Right lobe of liver (tissue), 6 donors: ENCODE results near the gene MTIF3. TPM values are rescaled to one million over a fixed set of nuclear protein-coding genes. Genes with fewer than 3 reads are reported as not detected.

Experiments used
- ATAC-seq, 4 donors: fragments of 200-7000 bp; cut with Tn5 transposase; one replicate each; pipeline ENCODE4 v1.9.1; 2020; ENCODE audit warnings: mild to moderate bottlenecking in 4 of 4, moderate library complexity in 4 of 4
- DNase-seq, 3 donors: peaks; one replicate each; pipeline ENCODE4 v3.0.0-alpha.2; 2020
- H3K27ac ChIP-seq, 3 donors: fragments of 200-600 bp; one replicate each; pipeline ENCODE4 v1.8.0; 2022
- H3K27me3 ChIP-seq, 2 donors: fragments of 200-600 bp; one replicate each; pipeline ENCODE4 v1.8.0; 2022
- H3K36me3 ChIP-seq, 4 donors: fragments of 200-600 bp; sonication (generic) in 1 of 4; one replicate each; pipeline versions ENCODE4 v1.5.1 to v1.8.0; 2017 to 2022; ENCODE audit warnings: control low read depth in 1 of 4
- H3K4me1 ChIP-seq, 4 donors: fragments of 200-600 bp; sonication (generic) in 1 of 4; one replicate each; pipeline versions ENCODE4 v1.5.1 to v1.8.0; 2017 to 2022; ENCODE audit warnings: control low read depth in 1 of 4
- H3K4me3 ChIP-seq, 3 donors: fragments of 200-600 bp; one replicate each; pipeline ENCODE4 v1.8.0; 2022
- H3K9me3 ChIP-seq, 4 donors: fragments of 200-600 bp; sonication (generic) in 1 of 4; one replicate each; pipeline versions ENCODE4 v1.5.1 to v1.8.0; 2017 to 2022; ENCODE audit warnings: control low read depth in 1 of 4
- CTCF ChIP-seq, 4 donors: fragments of 200-600 bp in 3 of 4; fragments of 450-650 bp in 1 of 4; IDR thresholded peaks; one replicate each; pipeline versions ENCODE4 v1.5.1 to v1.8.0; 2016 to 2022; ENCODE audit warnings: antibody characterized with exemption in 4 of 4, mild to moderate bottlenecking in 2 of 4
- POLR2A ChIP-seq: fragments of 450-650 bp; IDR thresholded peaks from one replicate; pipeline ENCODE4 v1.6.1; 2017; ENCODE audit warnings: antibody characterized with exemption, mild to moderate bottlenecking
- WGBS: methylation state at CpG from one replicate; pipeline ENCODE4 v1.1.6; 2018; ENCODE audit warnings: low coverage, low lambda C conversion rate; ENCODE audit not compliant: insufficient coverage; ENCODE audit errors: missing lambda C conversion rate; 5-methylcytosine and 5-hydroxymethylcytosine counted together
- intact Hi-C, 2 donors: fragments of 100-400 bp; cut with DNase I; formaldehyde crosslinking; loops; one replicate each; pipeline versions ENCODE4 v1.11.2 to v1.14.1; 2022
- total RNA-seq, 6 experiments: library from RNA; depleted of rRNA in 2 of 6; stranded (reverse); fragments of >200 nt in 2 of 6; fragmentation: NEBNext Ultra II Directional in 3 of 6; extraction: Animal tissue kit (Norgen Biotek cat#: 25700) in 3 of 6; gene quantifications; one replicate each; pipeline versions ENCODE4 v1.1.0 to v1.2.4, GENCODE V29; 2016 to 2023
- donor health status: DM: no; HTN: yes; CAD: no.
- donor health status: DM: no; HTN: no; CAD: no.
- donor health status: DM: no; HTN: no; CAD: no.
- donor health status: DM: no; HTN: yes; CAD: no.
- donor health status: DM: no; HTN: yes; CAD: no.

The MTIF3 gene
- total RNA-seq, 6 experiments from 2014 or later: 26.5 to 46.0 (median 32.0) TPM

GRCh38 chr13:27495551-27495950 lies 45.2 kb upstream of the MTIF3 start:
- DNase-seq (no peak), ATAC-seq (no peak)
- Histone ChIP-seq H3K27ac (no peak overlapping the region), H3K9me3 (no peaks in the 10 kb centered on the region), H3K36me3 (no peaks in the 10 kb centered on the region), H3K27me3 (no peaks in the 10 kb centered on the region), H3K4me3 (no peak overlapping the region), H3K4me1 (no peaks in the 10 kb centered on the region)
- intact Hi-C loops: no loop called here
- TF ChIP-seq POLR2A: no peak
- no peak for TF ChIP-seq CTCF (IDR thresholded peaks at IDR 0.05)
- WGBS: 67% methylated on average over 3 of the region's 3 CpGs

- no peak overlapping the region for H3K4me3 ChIP-seq
- intact Hi-C loops: no loop called here
- no peaks in the 10 kb centered on the region for H3K27me3 ChIP-seq
- H3K36me3 ChIP-seq: no peaks in the 10 kb centered on the region
- TF ChIP-seq CTCF (IDR thresholded peaks at IDR 0.05) (no peak), POLR2A (no peak)
- WGBS: 87% methylated on average over 2 of the region's 2 CpGs
- ATAC-seq: no peak
- no peak for DNase-seq
- no peaks in the 10 kb centered on the region for H3K9me3 ChIP-seq
- H3K27ac ChIP-seq: no peak overlapping the region
- H3K4me1 ChIP-seq: no peaks in the 10 kb centered on the region
These were observed 43.6 kb upstream of the MTIF3 start for GRCh38 chr13:27493981-27494380.

- Histone ChIP-seq H3K9me3 (no peaks in the 10 kb centered on the region), H3K27ac (no peak overlapping the region)
- ATAC-seq: no peak
These were observed 39.1 kb upstream of the MTIF3 start for GRCh38 chr13:27489456-27489855.

GRCh38 chr13:27487776-27488175 lies 37.4 kb upstream of the MTIF3 start:
- ATAC-seq (no peak), DNase-seq (no peak)
- no peaks in the 10 kb centered on the region for H3K27me3 ChIP-seq
- no peak overlapping the region for H3K4me3 ChIP-seq
- H3K27ac ChIP-seq: no peak overlapping the region
- H3K9me3 ChIP-seq: no peaks in the 10 kb centered on the region
- WGBS: 22% methylated on average over 4 of the region's 5 CpGs
- no peaks in the 10 kb centered on the region for H3K36me3 ChIP-seq
- TF ChIP-seq CTCF (IDR thresholded peaks at IDR 0.05) (no peak), POLR2A (no peak)
- intact Hi-C loops: no loop called here
- no peaks in the 10 kb centered on the region for H3K4me1 ChIP-seq

More at GRCh38 chr13:27489456-27489855, 39.1 kb upstream of the MTIF3 start:
- DNase-seq: no peak
- TF ChIP-seq CTCF (IDR thresholded peaks at IDR 0.05): no peak
- TF ChIP-seq POLR2A: no peak
- intact Hi-C loops: no loop called here
- H3K36me3 ChIP-seq: no peaks in the 10 kb centered on the region
- no CpG with 5 or more reads among the region's 1 CpG for WGBS
- no peak overlapping the region for H3K4me3 ChIP-seq
- H3K4me1 ChIP-seq: no peaks in the 10 kb centered on the region
- no peaks in the 10 kb centered on the region for H3K27me3 ChIP-seq

GRCh38 chr13:27483421-27483820 lies 33.1 kb upstream of the MTIF3 start:
- ATAC-seq (no peak), DNase-seq (no peak)
- 79% methylated on average over 2 of the region's 11 CpGs for WGBS
- Histone ChIP-seq H3K4me3 (no peak overlapping the region), H3K36me3 (no peaks in the 10 kb centered on the region), H3K27me3 (no peaks in the 10 kb centered on the region), H3K27ac (no peak overlapping the region), H3K4me1 (no peaks in the 10 kb centered on the region), H3K9me3 (no peaks in the 10 kb centered on the region)
- intact Hi-C loops: no loop called here
- TF ChIP-seq POLR2A (no peak), CTCF (IDR thresholded peaks at IDR 0.05) (no peak)
